Smooth muscle cell (in vitro differentiated cells): ENCODE data around the gene MAP3K9. TPM values are rescaled to one million over a fixed set of nuclear protein-coding genes. Genes with fewer than 3 reads are reported as not detected.
A peak's percentile ranks its signal among the peaks of the same experiment; 100 is the strongest.

Experiments used
- DNase-seq: peaks from one replicate; lab custom pipeline; 2025; ENCODE audit not compliant: unreplicated experiment; lab: John Stamatoyannopoulos, UW
- H2AFZ ChIP-seq: fragments of 200-600 bp; sonication (generic); 2 replicates; pipeline ENCODE4 v1.6.0; 2016; ENCODE audit warnings: antibody characterized with exemption, low read depth, mild to moderate bottlenecking
- H3F3A ChIP-seq: fragments of 200-600 bp; sonication (generic); 2 replicates; pipeline ENCODE4 v1.6.0; 2017; ENCODE audit warnings: antibody characterized with exemption, low read depth
- H3K27ac ChIP-seq: fragments of 200-600 bp; sonication (generic); 2 replicates; pipeline ENCODE4 v1.5.1; 2016; ENCODE audit warnings: low read depth, mild to moderate bottlenecking
- H3K27me3 ChIP-seq: fragments of 200-600 bp; sonication (generic); 2 replicates; pipeline ENCODE4 v1.6.1; 2016; ENCODE audit warnings: low read depth, mild to moderate bottlenecking
- H3K36me3 ChIP-seq: fragments of 200-600 bp; sonication (generic); 2 replicates; pipeline ENCODE4 v1.5.1; 2016; ENCODE audit warnings: low read depth
- H3K4me1 ChIP-seq: fragments of 200-600 bp; sonication (generic); 2 replicates; pipeline ENCODE4 v1.5.1; 2016; ENCODE audit warnings: low read depth
- H3K4me2 ChIP-seq: fragments of 200-600 bp; sonication (generic); 2 replicates; pipeline ENCODE4 v1.6.0; 2016; ENCODE audit warnings: mild to moderate bottlenecking
- H3K4me3 ChIP-seq: fragments of 200-600 bp; sonication (generic); 2 replicates; pipeline ENCODE4 v1.5.1; 2016; ENCODE audit warnings: mild to moderate bottlenecking
- H3K79me2 ChIP-seq: fragments of 200-600 bp; sonication (generic); 2 replicates; pipeline ENCODE4 v1.6.0; 2016; ENCODE audit warnings: low read depth, mild to moderate bottlenecking
- H3K9ac ChIP-seq: fragments of 200-600 bp; sonication (generic); 2 replicates; pipeline ENCODE4 v1.6.0; 2016; ENCODE audit warnings: low read depth
- H3K9me3 ChIP-seq: fragments of 200-600 bp; sonication (generic); replicated peaks from 2 replicates; pipeline ENCODE4 v1.5.1; 2016; ENCODE audit warnings: low read depth
- H4K20me1 ChIP-seq: fragments of 200-600 bp; sonication (generic); 2 replicates; pipeline ENCODE4 v1.6.0; 2016; ENCODE audit warnings: low read depth
- CTCF ChIP-seq: fragments of 200-600 bp; sonication (generic); IDR thresholded peaks from 2 replicates; pipeline ENCODE4 v1.5.1; 2017; ENCODE audit warnings: borderline replicate concordance, mild to moderate bottlenecking, antibody characterized with exemption; ENCODE audit not compliant: insufficient read depth, poor library complexity, severe bottlenecking
- WGBS: methylation state at CpG from one replicate; pipeline ENCODE4 v1.1.7; 2016; ENCODE audit warnings: low lambda C conversion rate; 5-methylcytosine and 5-hydroxymethylcytosine counted together
- polyA plus RNA-seq: library from polyadenylated mRNA; unstranded; fragments of >200 nt; fragmentation: Nextera tagmentation; extraction: Ambion mirVana; gene quantifications from 2 replicates; pipeline ENCODE4 v1.2.1, GENCODE V29; 2016
- total RNA-seq: library from RNA; depleted of rRNA; stranded (reverse); fragments of >200 nt; gene quantifications from 2 replicates; pipeline ENCODE4 v1.2.3, GENCODE V29; 2014

Gene MAP3K9
- total and polyA plus RNA-seq, 2 experiments from 2014 or later, result 0.22 to 2.4 TPM

DNA sequence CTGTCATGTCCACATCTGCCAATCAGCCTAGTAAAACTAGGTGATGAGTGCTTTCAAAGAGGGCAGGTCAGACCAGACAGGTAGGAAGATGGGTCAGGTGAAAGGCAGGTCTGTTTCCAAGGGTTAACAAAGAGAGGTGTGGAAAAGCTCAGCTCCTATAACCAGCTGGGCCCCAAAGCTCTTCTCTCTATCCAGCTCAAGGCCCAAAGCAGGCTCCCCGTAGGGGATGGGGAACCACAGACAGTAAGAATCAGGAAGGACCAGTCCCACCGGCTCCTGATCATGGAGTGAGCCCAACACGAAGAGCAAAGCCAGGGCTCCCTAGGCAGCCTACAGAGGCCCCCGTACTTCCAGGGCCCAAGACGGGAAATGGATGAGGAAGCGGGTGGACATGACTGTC is 84.4 kb downstream of the MAP3K9 start:
- no peaks in the 10 kb centered on the region for H3K79me2 ChIP-seq

DNA sequence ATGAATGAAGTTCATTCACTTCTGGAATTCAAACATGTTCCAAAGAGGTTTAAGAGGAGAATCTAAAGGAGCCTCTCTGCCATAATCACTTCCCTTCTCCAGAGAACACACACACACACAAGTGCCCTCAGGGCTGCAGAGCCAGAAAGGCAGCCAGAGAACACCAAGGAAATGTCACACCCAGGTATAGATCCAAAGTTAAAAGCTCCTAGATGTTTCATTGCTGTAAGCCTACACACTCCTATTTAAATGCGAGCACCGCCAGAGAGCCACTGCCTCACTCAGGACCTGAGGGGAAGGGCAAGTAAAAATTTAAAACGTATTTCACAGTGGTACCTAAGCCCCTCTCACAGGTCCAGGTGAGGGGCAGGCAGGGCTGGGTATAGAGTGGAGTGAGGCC is 85.2 kb downstream of the MAP3K9 start:
- Histone ChIP-seq H3K79me2 (no peaks in the 10 kb centered on the region), H3K27me3 (no peaks in the 10 kb centered on the region), H4K20me1 (no peaks in the 10 kb centered on the region), H3K9me3 (no peaks in the 10 kb centered on the region), H3K9ac (no peak overlapping the region), H3F3A (no peaks in the 10 kb centered on the region), H3K27ac (no peak overlapping the region), H2AFZ (no peak overlapping the region), H3K36me3 (no peaks in the 10 kb centered on the region), H3K4me1 (no peaks in the 10 kb centered on the region), H3K4me2 (no peak overlapping the region), H3K4me3 (no peak overlapping the region)
- DNase-seq, result no peak
- 55% methylated on average over 3 of the region's 3 CpGs for WGBS
- no peak for TF ChIP-seq CTCF

More for the DNA sequence above, 84.4 kb downstream of the MAP3K9 start:
- DNase-seq, result no peak
- Histone ChIP-seq H3K4me3 (no peak overlapping the region), H3K9ac (no peak overlapping the region), H4K20me1 (no peaks in the 10 kb centered on the region), H3K36me3 (no peaks in the 10 kb centered on the region), H3K27me3 (no peaks in the 10 kb centered on the region), H3K4me2 (no peak overlapping the region), H3F3A (no peaks in the 10 kb centered on the region), H3K4me1 (no peaks in the 10 kb centered on the region), H2AFZ (no peak overlapping the region), H3K27ac (peak overlapping the region; percentile 42), H3K9me3 (no peaks in the 10 kb centered on the region)
- no peak for TF ChIP-seq CTCF
- WGBS, result 70% methylated on average over 6 of the region's 6 CpGs

DNA sequence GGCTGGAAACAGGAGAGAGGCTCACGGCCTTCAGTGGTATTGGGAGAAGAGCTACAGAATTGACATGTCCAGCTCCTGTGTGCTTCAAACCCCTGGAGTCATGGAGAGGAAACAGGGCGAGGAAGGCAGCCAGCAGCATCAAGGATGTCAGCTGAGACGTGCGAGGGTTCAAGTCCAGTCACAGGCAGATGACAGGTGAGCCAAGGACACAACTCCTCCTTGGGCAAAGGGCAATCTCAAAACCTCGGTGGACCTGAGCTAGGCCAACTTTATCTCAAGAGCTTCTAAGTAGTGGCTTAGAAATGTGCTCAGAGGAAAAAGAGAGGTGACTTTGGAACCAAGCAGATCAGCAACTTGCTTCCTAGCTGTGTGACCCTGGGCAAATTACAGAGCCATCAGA is 86.0 kb downstream of the MAP3K9 start:
- Histone ChIP-seq H3K9ac (no peak overlapping the region), H3K79me2 (no peaks in the 10 kb centered on the region), H3K4me2 (no peak overlapping the region), H3K9me3 (no peaks in the 10 kb centered on the region), H3K4me3 (no peak overlapping the region), H2AFZ (no peak overlapping the region), H3K27me3 (no peaks in the 10 kb centered on the region), H4K20me1 (no peaks in the 10 kb centered on the region), H3F3A (no peaks in the 10 kb centered on the region), H3K36me3 (no peaks in the 10 kb centered on the region), H3K27ac (no peak overlapping the region), H3K4me1 (no peaks in the 10 kb centered on the region)
- 93% methylated on average over 5 of the region's 5 CpGs for whole genome bisulfite sequencing
- TF ChIP-seq CTCF, result no peak
- no peak for DNase-seq

DNA sequence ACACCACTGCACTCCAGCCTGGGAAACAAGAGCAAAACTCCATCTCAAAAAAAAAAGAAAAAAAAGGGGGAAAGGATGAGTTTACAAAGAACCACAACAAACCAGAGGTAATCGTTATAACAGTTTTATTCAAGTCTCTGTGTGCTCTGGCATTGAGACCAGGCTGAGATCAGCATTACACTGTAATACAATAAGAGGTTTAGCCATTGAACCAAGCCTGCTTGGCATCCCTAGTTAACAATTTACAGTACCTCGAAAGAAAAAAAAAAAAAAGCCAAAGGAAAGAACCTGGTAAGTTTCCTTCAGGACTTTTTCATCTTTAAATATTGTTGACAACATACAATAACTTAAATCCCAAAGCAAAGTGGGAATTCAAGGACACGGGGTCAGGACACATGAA is 86.9 kb downstream of the MAP3K9 start:
- Histone ChIP-seq H3K4me3 (no peak overlapping the region), H3K27me3 (no peaks in the 10 kb centered on the region), H3K36me3 (no peaks in the 10 kb centered on the region), H2AFZ (no peak overlapping the region), H3K9ac (no peak overlapping the region), H3K4me2 (no peak overlapping the region), H3K27ac (no peak overlapping the region), H3K79me2 (no peaks in the 10 kb centered on the region), H3K9me3 (no peaks in the 10 kb centered on the region), H4K20me1 (no peaks in the 10 kb centered on the region), H3F3A (no peaks in the 10 kb centered on the region), H3K4me1 (no peaks in the 10 kb centered on the region)
- no peak for DNase-seq
- WGBS, result 84% methylated on average over 3 of the region's 3 CpGs
- TF ChIP-seq CTCF, result no peak
